K562 (cell line): ENCODE measurements around the gene CELSR2. TPM values are rescaled to one million over a fixed set of nuclear protein-coding genes. Genes with fewer than 3 reads are reported as not detected.

Experiments used
- ARHGAP35 ChIP-seq: fragments of 450-650 bp; IDR thresholded peaks from 2 replicates; pipeline ENCODE4 v1.6.1; 2018; ENCODE audit not compliant: partially characterized antibody
- ARID3A ChIP-seq: IDR thresholded peaks from 2 replicates; pipeline ENCODE4 v1.6.1; 2012; ENCODE audit warnings: low read depth, low read length, improper control_type of control experiment, borderline replicate concordance
- CHD2 ChIP-seq: IDR thresholded peaks from 2 replicates; pipeline ENCODE4 v1.6.1; 2011; ENCODE audit warnings: low read depth, low read length
- HNRNPUL1 ChIP-seq: fragments of 200-400 bp; formaldehyde crosslinking; IDR thresholded peaks from 2 replicates; pipeline ENCODE4 v1.6.1; 2017; ENCODE audit warnings: low read length
- JUNB ChIP-seq: fragments of 450-650 bp; formaldehyde crosslinking; conservative IDR thresholded peaks from 2 replicates; pipeline ENCODE4 v1.4.0; 2020; ENCODE audit warnings: mild to moderate bottlenecking
- KLF1 ChIP-seq: fragments of 450-650 bp; IDR thresholded peaks from 2 replicates; pipeline ENCODE4 v1.6.1; 2016; ENCODE audit warnings: missing genetic modification characterization, missing compliant biosample characterization
- KLF13 ChIP-seq: fragments of 450-650 bp; IDR thresholded peaks from 2 replicates; pipeline ENCODE4 v1.6.1; 2016; ENCODE audit warnings: missing genetic modification characterization, low read depth, mild to moderate bottlenecking, missing compliant biosample characterization, moderate library complexity, borderline replicate concordance
- MAZ ChIP-seq, 2 experiments: fragments of 450-650 bp in 1 of 2; sonication (generic) in 1 of 2; formaldehyde crosslinking; IDR thresholded peaks in 1 of 2; conservative IDR thresholded peaks in 1 of 2; 2 replicates each; pipeline versions ENCODE4 v1.4.0 to v1.5.0; 2020; ENCODE audit warnings: mild to moderate bottlenecking in 1 of 2, missing genetic modification reagents in 1 of 2
- MYBL2 ChIP-seq, 2 experiments: fragments of 450-650 bp in 1 of 2; sonication (generic) in 1 of 2; formaldehyde crosslinking in 1 of 2; IDR thresholded peaks; 2 replicates each; pipeline versions ENCODE4 v1.6.1 to v1.8.1; 2017 to 2022; ENCODE audit warnings: borderline replicate concordance in 1 of 2, inconsistent platforms in 1 of 2, low read depth in 1 of 2, mild to moderate bottlenecking in 1 of 2, missing genetic modification reagents in 1 of 2, moderate library complexity in 1 of 2
- NCOR1 ChIP-seq: fragments of 450-650 bp; IDR thresholded peaks from 2 replicates; pipeline ENCODE4 v1.6.1; 2016; ENCODE audit warnings: mild to moderate bottlenecking, moderate library complexity
- PHB2 ChIP-seq: fragments of 450-650 bp; IDR thresholded peaks from 2 replicates; pipeline ENCODE4 v1.6.1; 2017; ENCODE audit warnings: low read depth
- POLR2H ChIP-seq: IDR thresholded peaks from 2 replicates; pipeline ENCODE4 v1.6.1; 2016; ENCODE audit warnings: missing genetic modification characterization, low read depth, mild to moderate bottlenecking, control low read depth, missing compliant biosample characterization, moderate library complexity
- RBM14 ChIP-seq: fragments of 200-400 bp; formaldehyde crosslinking; IDR thresholded peaks from 2 replicates; pipeline ENCODE4 v1.6.1; 2018; ENCODE audit warnings: low read depth, mild to moderate bottlenecking, low read length, moderate library complexity, borderline replicate concordance; ENCODE audit not compliant: insufficient read depth
- STAT5A ChIP-seq: IDR thresholded peaks from 2 replicates; pipeline ENCODE4 v1.6.1; 2012; ENCODE audit warnings: low read length, inconsistent platforms, borderline replicate concordance
- TFAM ChIP-seq: fragments of 250-450 bp; sonication (Bioruptor Pico); conservative IDR thresholded peaks from 2 replicates; pipeline ENCODE4 v1.5.0; 2021; ENCODE audit warnings: mild to moderate bottlenecking, moderate library complexity
- ZEB2 ChIP-seq: fragments of 450-650 bp; IDR thresholded peaks from 2 replicates; pipeline ENCODE4 v1.6.1; 2016
- ZFP36 ChIP-seq: fragments of 150-350 bp; IDR thresholded peaks from 2 replicates; pipeline ENCODE4 v1.6.1; 2018; ENCODE audit warnings: low read length, low read depth; ENCODE audit not compliant: partially characterized antibody
- ZNF12 ChIP-seq: sonication (generic); formaldehyde crosslinking; IDR thresholded peaks from 2 replicates; pipeline ENCODE4 v1.4.0; 2020; ENCODE audit warnings: mild to moderate bottlenecking, missing genetic modification reagents
- ZSCAN29 ChIP-seq: fragments of 450-650 bp; IDR thresholded peaks from 2 replicates; pipeline ENCODE4 v1.6.1; 2017
- polyA plus RNA-seq, 8 experiments: library from polyadenylated mRNA; depleted of rRNA in 4 of 8; stranded (reverse) in 5 of 8; unstranded in 3 of 8; fragments of >200 nt; fragmentation: Nextera tagmentation in 2 of 8; fragmentation: Illumina TruSeq in 1 of 8; extraction: Ambion mirVana in 2 of 8; extraction: Trizol in 1 of 8; gene quantifications; 2 replicates each; pipeline versions ENCODE4 v1.2.1 to v1.2.3, GENCODE V29; 2011 to 2014; ENCODE audit warnings: inconsistent platforms in 1 of 8, missing spikeins in 1 of 8
- total RNA-seq, 7 experiments: library from RNA; depleted of rRNA in 6 of 7; stranded (reverse); fragments of >200 nt in 6 of 7; fragmentation: Illumina TruSeq in 2 of 7; extraction: Trizol in 2 of 7; gene quantifications; 2 replicates each; pipeline versions ENCODE4 v1.2.1 to v1.2.3, GENCODE V29; 2011 to 2021; ENCODE audit warnings: low replicate concordance in 1 of 7
- TF ChIP-seq, protein P1 (sequence below): fragments of 250-450 bp; sonication (Bioruptor Pico); IDR thresholded peaks from 2 replicates; pipeline ENCODE4 v1.5.0; 2021; ENCODE audit warnings: mild to moderate bottlenecking, moderate library complexity
- TF ChIP-seq, protein P2 (sequence below): IDR thresholded peaks from 2 replicates; pipeline ENCODE4 v1.6.1; 2014; ENCODE audit warnings: antibody characterized with exemption
- TF ChIP-seq, protein P3 (sequence below), 2 experiments: fragments of 450-650 bp; conservative IDR thresholded peaks; 2 replicates each; pipeline ENCODE4 v1.6.1; 2017; ENCODE audit warnings: mild to moderate bottlenecking in 2 of 2, moderate library complexity in 2 of 2

Gene CELSR2
- total and polyA plus RNA-seq, 9 of the 15 experiments (the other 6 are each of a cell fraction or from before 2014, with no cell fraction given) = 0.31 to 21.9 (median 4.2) TPM

- TF ChIP-seq, protein P1, sequence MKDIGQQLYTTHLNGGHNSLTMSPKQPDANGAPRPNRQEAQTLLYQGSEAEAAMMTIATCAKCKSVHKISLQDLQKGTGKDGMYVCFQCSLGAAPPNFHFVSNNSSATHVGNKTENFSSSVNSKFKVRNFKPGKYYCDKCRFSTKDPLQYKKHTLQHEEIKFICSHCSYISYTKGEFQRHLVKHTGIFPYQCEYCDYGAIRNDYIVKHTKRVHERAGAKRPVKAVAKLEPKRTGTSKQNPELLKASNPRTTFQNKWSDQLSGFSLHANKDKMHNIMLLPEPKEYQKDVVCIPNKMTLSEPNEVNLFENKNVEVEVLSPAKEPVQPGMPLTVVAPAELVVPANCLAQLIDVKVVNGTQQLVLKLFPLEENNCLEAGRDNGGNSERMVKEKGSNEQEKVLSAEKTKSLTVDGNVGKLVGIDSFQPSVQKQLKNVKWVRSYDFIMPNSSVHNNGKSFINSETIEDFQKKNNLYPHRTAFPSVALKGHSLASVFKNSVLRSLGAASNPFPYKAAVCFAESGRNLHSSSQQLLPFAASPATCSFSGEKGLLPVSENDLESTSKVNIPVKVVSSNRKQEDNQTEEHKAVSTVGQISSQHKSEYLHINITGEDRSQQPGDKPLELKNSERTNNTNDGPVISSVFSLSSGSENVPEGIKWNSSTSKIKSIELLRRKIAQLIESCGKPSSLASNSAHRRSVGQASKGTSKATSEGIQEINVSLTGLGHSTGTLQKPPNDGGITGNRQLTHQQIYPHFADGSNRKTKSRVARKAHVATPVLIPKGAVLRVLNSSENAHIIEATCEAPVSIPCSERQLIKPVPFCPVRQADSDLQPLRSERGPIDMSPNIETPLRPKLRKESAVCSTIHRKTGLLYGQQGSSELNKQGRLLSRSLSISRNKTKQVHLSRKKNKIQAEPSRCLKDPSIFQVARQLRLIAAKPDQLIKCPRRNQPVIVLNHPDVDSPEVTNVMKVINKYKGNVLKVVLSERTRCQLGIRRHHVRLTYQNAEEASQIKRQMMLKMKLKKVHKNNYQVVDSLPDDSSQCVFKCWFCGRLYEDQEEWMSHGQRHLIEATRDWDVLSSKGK = no peak
- peak in 1 of 2 experiments; percentile 57; a peak in 2 of 4 replicates for TF ChIP-seq MAZ (CRISPR knock-in tag; conservative IDR thresholded peaks at IDR 0.05 in 1 of 2, IDR thresholded peaks at IDR 0.05 in 1 of 2)
- TF ChIP-seq HNRNPUL1 = no peak
- no peak for TF ChIP-seq RBM14
- TF ChIP-seq KLF1 (tag) = no peak
- no peak for TF ChIP-seq PHB2
- no peak for TF ChIP-seq ZNF12
- TF ChIP-seq ARHGAP35 = no peak
- TF ChIP-seq, protein P2, sequence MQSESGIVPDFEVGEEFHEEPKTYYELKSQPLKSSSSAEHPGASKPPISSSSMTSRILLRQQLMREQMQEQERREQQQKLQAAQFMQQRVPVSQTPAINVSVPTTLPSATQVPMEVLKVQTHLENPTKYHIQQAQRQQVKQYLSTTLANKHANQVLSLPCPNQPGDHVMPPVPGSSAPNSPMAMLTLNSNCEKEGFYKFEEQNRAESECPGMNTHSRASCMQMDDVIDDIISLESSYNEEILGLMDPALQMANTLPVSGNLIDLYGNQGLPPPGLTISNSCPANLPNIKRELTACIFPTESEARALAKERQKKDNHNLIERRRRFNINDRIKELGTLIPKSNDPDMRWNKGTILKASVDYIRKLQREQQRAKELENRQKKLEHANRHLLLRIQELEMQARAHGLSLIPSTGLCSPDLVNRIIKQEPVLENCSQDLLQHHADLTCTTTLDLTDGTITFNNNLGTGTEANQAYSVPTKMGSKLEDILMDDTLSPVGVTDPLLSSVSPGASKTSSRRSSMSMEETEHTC = no peak
- no peak for TF ChIP-seq ARID3A
- TF ChIP-seq POLR2H (tag) = peak; percentile 58
- peak; percentile 71 for TF ChIP-seq STAT5A
- TF ChIP-seq, protein P3, sequence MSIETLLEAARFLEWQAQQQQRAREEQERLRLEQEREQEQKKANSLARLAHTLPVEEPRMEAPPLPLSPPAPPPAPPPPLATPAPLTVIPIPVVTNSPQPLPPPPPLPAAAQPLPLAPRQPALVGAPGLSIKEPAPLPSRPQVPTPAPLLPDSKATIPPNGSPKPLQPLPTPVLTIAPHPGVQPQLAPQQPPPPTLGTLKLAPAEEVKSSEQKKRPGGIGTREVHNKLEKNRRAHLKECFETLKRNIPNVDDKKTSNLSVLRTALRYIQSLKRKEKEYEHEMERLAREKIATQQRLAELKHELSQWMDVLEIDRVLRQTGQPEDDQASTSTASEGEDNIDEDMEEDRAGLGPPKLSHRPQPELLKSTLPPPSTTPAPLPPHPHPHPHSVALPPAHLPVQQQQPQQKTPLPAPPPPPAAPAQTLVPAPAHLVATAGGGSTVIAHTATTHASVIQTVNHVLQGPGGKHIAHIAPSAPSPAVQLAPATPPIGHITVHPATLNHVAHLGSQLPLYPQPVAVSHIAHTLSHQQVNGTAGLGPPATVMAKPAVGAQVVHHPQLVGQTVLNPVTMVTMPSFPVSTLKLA (conservative IDR thresholded peaks at IDR 0.05) = peak; percentile 39 to 43; a peak in 3 of 4 replicates
- TF ChIP-seq NCOR1 = peak; percentile 66
- TF ChIP-seq CHD2 = no peak
- TF ChIP-seq ZFP36 = no peak
- TF ChIP-seq JUNB (CRISPR knock-in tag) = no peak
- TF ChIP-seq MYBL2 (IDR thresholded peaks at IDR 0.05; ENCODE audit: low read depth) = peak; percentile 90
- no peak for TF ChIP-seq MYBL2 (CRISPR knock-in tag; IDR thresholded peaks at IDR 0.05; ENCODE audit: borderline replicate concordance)
- TF ChIP-seq TFAM (CRISPR knock-in tag) = no peak
- TF ChIP-seq ZSCAN29 = no peak
- peak; percentile 80; the same call in 1 of the 2 replicates for TF ChIP-seq KLF13
- no peak for TF ChIP-seq ZEB2
Measured at GRCh38 chr1:109218516-109218915, 30.8 kb upstream of the CELSR2 start (continued).
